Caco-2 (cell line): ENCODE measurements around the gene ABCC5. TPM values are rescaled to one million over a fixed set of nuclear protein-coding genes. Genes with fewer than 3 reads are reported as not detected.

ENCODE experiments used
- BruUV-seq: library from RNA; stranded (reverse); fragments of 400-500 nt; replicated peaks from 2 replicates; lab custom pipeline; 2021; lab: Mats Ljungman, UMichigan
- CTCF ChIA-PET: fragments of 300-600 bp; sonication (Branson Sonifier 250); formaldehyde crosslinking; loops from one replicate; lab custom pipeline; 2022; ENCODE audit warnings: antibody characterized with exemption; lab: Charles Lee
- POLR2A ChIA-PET: fragments of 300-600 bp; sonication (Branson Sonifier 250); formaldehyde crosslinking; loops from one replicate; lab custom pipeline; 2022; ENCODE audit warnings: antibody characterized with exemption; lab: Charles Lee
- DNase-seq, 2 experiments: peaks; one replicate each; pipeline versions ENCODE4 v3.0.0 to v3.0.0-alpha.2; 2020 to 2022
- H3K27me3 ChIP-seq: replicated peaks from 2 replicates; pipeline ENCODE4 v1.6.0; 2011; ENCODE audit warnings: low read length; ENCODE audit not compliant: control insufficient read depth, insufficient read depth
- H3K36me3 ChIP-seq: 2 replicates; pipeline ENCODE4 v1.5.1; 2011; ENCODE audit warnings: low read length; ENCODE audit not compliant: control insufficient read depth, insufficient read depth
- H3K4me1 ChIP-seq: fragments of 250-450 bp; sonication (Bioruptor Pico); 2 replicates; pipeline ENCODE4 v1.5.1; 2020; ENCODE audit warnings: mild to moderate bottlenecking
- H3K4me3 ChIP-seq: 2 replicates; pipeline ENCODE4 v1.5.1; 2011; ENCODE audit warnings: low read depth, mild to moderate bottlenecking, control low read depth, low read length
- H3K9me3 ChIP-seq: fragments of 250-450 bp; sonication (Bioruptor Pico); 2 replicates; pipeline ENCODE4 v1.5.1; 2020; ENCODE audit warnings: mild to moderate bottlenecking, moderate library complexity
- H3K27ac Mint-ChIP-seq: one replicate; pipeline ENCODE4 v1.8.0; 2022; ENCODE audit warnings: mixed read lengths; ENCODE audit not compliant: unreplicated experiment
- H3K27me3 Mint-ChIP-seq: one replicate; pipeline ENCODE4 v1.8.0; 2022; ENCODE audit warnings: mixed read lengths; ENCODE audit not compliant: insufficient read depth, unreplicated experiment
- H3K36me3 Mint-ChIP-seq: one replicate; pipeline ENCODE4 v1.8.0; 2022; ENCODE audit warnings: mild to moderate bottlenecking, mixed read lengths; ENCODE audit not compliant: insufficient read depth, unreplicated experiment
- H3K4me1 Mint-ChIP-seq: one replicate; pipeline ENCODE4 v1.8.0; 2022; ENCODE audit warnings: low read depth, mixed read lengths; ENCODE audit not compliant: unreplicated experiment
- H3K4me3 Mint-ChIP-seq: one replicate; pipeline ENCODE4 v1.8.0; 2022; ENCODE audit warnings: mild to moderate bottlenecking, moderate library complexity, mixed read lengths; ENCODE audit not compliant: unreplicated experiment
- H3K9me3 Mint-ChIP-seq: one replicate; pipeline ENCODE4 v1.8.0; 2022; ENCODE audit warnings: mixed read lengths; ENCODE audit not compliant: unreplicated experiment
- intact Hi-C: fragments of 100-400 bp; cut with micrococcal nuclease; formaldehyde crosslinking; loops from one replicate; pipeline ENCODE4 v1.10.0; 2022; ENCODE audit not compliant: unreplicated experiment
- total RNA-seq: library from RNA; stranded (reverse); gene quantifications from 2 replicates; pipeline ENCODE4 v1.2.3, GENCODE V29; 2022
- TF ChIP-seq, protein P1 (sequence below), 2 experiments: fragments of 200-600 bp in 1 of 2; IDR thresholded peaks; 1 replicate in 1 of 2; 2 replicates in 1 of 2; pipeline versions ENCODE4 v1.5.1 to v1.8.0; 2011 to 2022; ENCODE audit warnings: antibody characterized with exemption in 1 of 2, control low read depth in 1 of 2, inconsistent platforms in 1 of 2, low read depth in 1 of 2, low read length in 1 of 2, mild to moderate bottlenecking in 1 of 2, moderate library complexity in 1 of 2; ENCODE audit not compliant: insufficient read depth in 1 of 2, severe bottlenecking in 1 of 2, unreplicated experiment in 1 of 2

ABCC5 gene
- total RNA-seq, 1 experiment from 2014 or later = 21.3 TPM

DNA sequence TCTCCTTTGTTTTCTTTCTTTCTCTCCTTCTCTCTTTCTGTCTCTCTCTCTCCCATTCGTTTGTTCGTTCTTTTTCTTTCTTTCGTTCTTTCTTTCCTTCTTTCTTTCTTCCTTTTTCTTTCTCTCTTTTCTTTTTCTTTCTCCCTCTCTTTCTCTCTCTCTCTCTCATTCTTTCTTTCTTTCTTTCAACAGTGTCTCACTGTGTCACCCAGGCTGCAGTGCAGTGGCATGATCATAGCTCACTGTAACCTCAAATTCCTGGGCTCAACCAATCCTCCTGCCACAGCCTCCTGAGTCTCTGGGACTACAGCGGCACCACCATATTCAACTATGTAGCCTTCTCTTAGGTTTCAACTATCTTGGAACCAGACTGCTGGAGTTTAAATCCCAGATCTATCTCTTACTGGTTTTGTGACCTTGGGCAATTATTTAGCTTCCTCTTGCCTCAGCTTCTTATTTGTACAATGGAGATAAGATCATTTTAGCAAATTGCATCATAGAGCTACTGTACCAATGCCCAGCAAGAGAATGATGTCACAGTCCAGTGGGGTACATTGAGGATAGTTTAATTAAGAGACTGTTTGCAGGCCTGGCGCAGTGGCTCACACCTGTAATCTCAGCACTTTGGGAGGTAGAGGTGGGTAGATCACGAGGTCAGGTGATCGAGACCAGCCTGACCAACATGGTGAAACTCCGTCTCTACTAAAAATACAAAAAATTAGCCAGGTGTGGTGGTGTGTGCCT lies 105.7 kb downstream of the ABCC5 start:
- H3K27me3 Mint-ChIP-seq = no peaks in the 10 kb centered on the region
- no TSS peak for BruUV-seq
- Histone ChIP-seq H3K9me3 (no peaks in the 10 kb centered on the region), H3K4me1 (peaks cover 14% of the 10 kb centered on the region), H3K27me3 (no peaks in the 10 kb centered on the region), H3K36me3 (no peaks in the 10 kb centered on the region), H3K4me3 (no peak overlapping the region)
- ChIA-PET CTCF (interaction anchor here (1.2 kb wide), 1 partner anchor 79 kb away, joined by 4 read pairs; no protein-coding TSS in a partner anchor), POLR2A (no interaction called here)
- peak in 1 of 2 experiments; percentile 12 for DNase-seq
- intact Hi-C loops = no loop called here
- no peak overlapping the region for H3K27ac Mint-ChIP-seq
- no peak overlapping the region for H3K4me3 Mint-ChIP-seq
- TF ChIP-seq, protein P1, sequence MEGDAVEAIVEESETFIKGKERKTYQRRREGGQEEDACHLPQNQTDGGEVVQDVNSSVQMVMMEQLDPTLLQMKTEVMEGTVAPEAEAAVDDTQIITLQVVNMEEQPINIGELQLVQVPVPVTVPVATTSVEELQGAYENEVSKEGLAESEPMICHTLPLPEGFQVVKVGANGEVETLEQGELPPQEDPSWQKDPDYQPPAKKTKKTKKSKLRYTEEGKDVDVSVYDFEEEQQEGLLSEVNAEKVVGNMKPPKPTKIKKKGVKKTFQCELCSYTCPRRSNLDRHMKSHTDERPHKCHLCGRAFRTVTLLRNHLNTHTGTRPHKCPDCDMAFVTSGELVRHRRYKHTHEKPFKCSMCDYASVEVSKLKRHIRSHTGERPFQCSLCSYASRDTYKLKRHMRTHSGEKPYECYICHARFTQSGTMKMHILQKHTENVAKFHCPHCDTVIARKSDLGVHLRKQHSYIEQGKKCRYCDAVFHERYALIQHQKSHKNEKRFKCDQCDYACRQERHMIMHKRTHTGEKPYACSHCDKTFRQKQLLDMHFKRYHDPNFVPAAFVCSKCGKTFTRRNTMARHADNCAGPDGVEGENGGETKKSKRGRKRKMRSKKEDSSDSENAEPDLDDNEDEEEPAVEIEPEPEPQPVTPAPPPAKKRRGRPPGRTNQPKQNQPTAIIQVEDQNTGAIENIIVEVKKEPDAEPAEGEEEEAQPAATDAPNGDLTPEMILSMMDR (IDR thresholded peaks at IDR 0.05; ENCODE audit: insufficient read depth in 1 of 2, low read depth in 1 of 2, low read length in 1 of 2, severe bottlenecking in 1 of 2, unreplicated experiment in 1 of 2) = no peak
- no peaks in the 10 kb centered on the region for H3K9me3 Mint-ChIP-seq
- peaks cover 13% of the 10 kb centered on the region for H3K4me1 Mint-ChIP-seq
- H3K36me3 Mint-ChIP-seq = no peaks in the 10 kb centered on the region

DNA sequence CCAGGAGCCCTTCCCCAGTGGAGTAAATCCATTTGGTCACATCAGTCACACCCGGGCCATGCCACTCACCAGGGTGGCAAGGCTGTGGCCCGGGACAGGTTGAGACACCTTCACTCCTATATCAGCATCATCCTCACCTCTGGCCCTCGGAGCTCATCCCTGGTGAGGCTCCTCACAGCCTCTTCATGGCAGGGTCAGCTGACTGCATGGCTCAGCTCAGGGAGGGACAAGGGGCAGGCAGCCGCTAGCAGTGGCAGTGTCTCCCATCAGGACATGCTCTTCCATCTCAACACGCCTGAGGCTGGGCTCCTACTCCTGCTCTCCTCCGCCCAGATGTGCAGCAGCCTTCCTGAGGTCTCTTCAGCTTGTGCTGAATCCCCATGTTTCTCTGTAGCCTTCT lies 106.6 kb downstream of the ABCC5 start:
- Mint-ChIP-seq H3K36me3 (no peaks in the 10 kb centered on the region), H3K4me3 (no peak overlapping the region), H3K9me3 (no peaks in the 10 kb centered on the region), H3K4me1 (peaks cover 13% of the 10 kb centered on the region), H3K27me3 (no peaks in the 10 kb centered on the region), H3K27ac (no peak overlapping the region)
- no peaks in the 10 kb centered on the region for H3K9me3 ChIP-seq
- no peak overlapping the region for H3K4me3 ChIP-seq
- H3K4me1 ChIP-seq = peaks cover 14% of the 10 kb centered on the region
- TF ChIP-seq, protein P1 (IDR thresholded peaks at IDR 0.05; ENCODE audit: insufficient read depth in 1 of 2, low read depth in 1 of 2, low read length in 1 of 2, severe bottlenecking in 1 of 2, unreplicated experiment in 1 of 2) = no peak
- POLR2A ChIA-PET = no interaction called here
- BruUV-seq = no TSS peak
- intact Hi-C loops = no loop called here
- DNase-seq = no peak
- CTCF ChIA-PET = no interaction called here
- H3K36me3 ChIP-seq = no peaks in the 10 kb centered on the region
- H3K27me3 ChIP-seq = no peaks in the 10 kb centered on the region

DNA sequence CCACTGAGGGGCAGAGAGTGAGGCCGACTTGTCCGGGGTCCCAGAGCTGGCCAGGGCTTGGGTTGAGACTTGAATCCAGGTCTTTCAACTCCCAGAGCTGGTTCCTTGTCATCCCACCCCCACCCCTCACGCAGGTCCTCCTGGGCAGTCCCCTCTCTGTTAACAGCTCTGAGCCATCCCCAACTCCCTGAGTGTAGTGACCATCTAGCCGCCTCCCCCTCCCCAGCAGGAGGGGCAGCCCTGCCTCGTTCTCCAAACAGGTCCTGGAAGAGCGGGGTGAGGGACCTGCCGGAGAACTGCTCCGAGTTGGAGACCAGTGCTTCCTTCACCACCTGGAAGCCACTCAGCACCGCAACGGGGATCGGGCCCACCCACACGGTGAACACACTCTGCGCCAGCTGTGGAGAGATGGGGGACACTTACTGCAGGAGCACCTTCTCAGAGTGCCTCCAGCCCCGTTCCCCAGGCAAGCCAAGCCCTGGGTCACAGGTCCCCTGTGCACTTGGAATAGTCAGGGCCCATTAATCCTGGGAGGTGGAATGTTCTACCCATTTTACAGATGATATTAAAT lies 108.6 kb downstream of the ABCC5 start:
- Mint-ChIP-seq H3K27ac (no peak overlapping the region), H3K4me3 (no peak overlapping the region), H3K27me3 (no peaks in the 10 kb centered on the region), H3K36me3 (no peaks in the 10 kb centered on the region), H3K9me3 (no peaks in the 10 kb centered on the region), H3K4me1 (peaks cover 13% of the 10 kb centered on the region)
- POLR2A ChIA-PET = no interaction called here
- Histone ChIP-seq H3K9me3 (no peaks in the 10 kb centered on the region), H3K27me3 (no peaks in the 10 kb centered on the region), H3K36me3 (no peaks in the 10 kb centered on the region), H3K4me3 (no peak overlapping the region), H3K4me1 (peaks cover 14% of the 10 kb centered on the region)
- no peak for DNase-seq
- CTCF ChIA-PET = no interaction called here
- intact Hi-C loops = no loop called here
- no TSS peak for BruUV-seq
- TF ChIP-seq, protein P1 (IDR thresholded peaks at IDR 0.05; ENCODE audit: insufficient read depth in 1 of 2, low read depth in 1 of 2, low read length in 1 of 2, severe bottlenecking in 1 of 2, unreplicated experiment in 1 of 2) = no peak
